WTC11 (cell line): ENCODE results near the gene C3orf18. TPM values are rescaled to one million over a fixed set of nuclear protein-coding genes. Genes with fewer than 3 reads are reported as not detected.

Experiments
- ARID4B ChIP-seq: sonication (generic); formaldehyde crosslinking; IDR thresholded peaks from 2 replicates; pipeline ENCODE4 v1.8.0; 2023; ENCODE audit warnings: missing genetic modification reagents, mild to moderate bottlenecking, borderline replicate concordance
- ATF1 ChIP-seq: sonication (generic); formaldehyde crosslinking; IDR thresholded peaks from 2 replicates; pipeline ENCODE4 v1.8.1; 2023; ENCODE audit warnings: mild to moderate bottlenecking, moderate library complexity, missing genetic modification reagents
- E2F4 ChIP-seq: sonication (generic); formaldehyde crosslinking; IDR thresholded peaks from 2 replicates; pipeline ENCODE4 v1.8.1; 2022; ENCODE audit warnings: low read depth, mild to moderate bottlenecking, moderate library complexity, missing genetic modification reagents, borderline replicate concordance
- E2F5 ChIP-seq: sonication (generic); formaldehyde crosslinking; IDR thresholded peaks from 2 replicates; pipeline ENCODE4 v1.8.1; 2022; ENCODE audit warnings: mild to moderate bottlenecking, moderate library complexity, missing genetic modification reagents
- EMX1 ChIP-seq: fragments of 250-450 bp; sonication (Bioruptor Pico); IDR thresholded peaks from 2 replicates; pipeline ENCODE4 v1.8.0; 2021; ENCODE audit warnings: mild to moderate bottlenecking
- ESRRA ChIP-seq: sonication (generic); formaldehyde crosslinking; IDR thresholded peaks from 2 replicates; pipeline ENCODE4 v1.8.1; 2022; ENCODE audit warnings: mild to moderate bottlenecking, missing genetic modification reagents, borderline replicate concordance
- ETV6 ChIP-seq: sonication (generic); formaldehyde crosslinking; IDR thresholded peaks from 2 replicates; pipeline ENCODE4 v1.8.1; 2022; ENCODE audit warnings: mild to moderate bottlenecking, missing genetic modification reagents
- FOXP4 ChIP-seq: sonication (generic); formaldehyde crosslinking; IDR thresholded peaks from 2 replicates; pipeline ENCODE4 v1.8.0; 2022; ENCODE audit warnings: mild to moderate bottlenecking, missing genetic modification reagents
- HMGXB4 ChIP-seq: sonication (generic); formaldehyde crosslinking; IDR thresholded peaks from 2 replicates; pipeline ENCODE4 v1.8.1; 2023; ENCODE audit warnings: mild to moderate bottlenecking, moderate library complexity, missing genetic modification reagents
- MLX ChIP-seq: sonication (generic); formaldehyde crosslinking; IDR thresholded peaks from 2 replicates; pipeline ENCODE4 v1.8.1; 2023; ENCODE audit warnings: mild to moderate bottlenecking, missing genetic modification reagents, moderate library complexity
- MYBL2 ChIP-seq: sonication (generic); formaldehyde crosslinking; IDR thresholded peaks from 2 replicates; pipeline ENCODE4 v1.8.1; 2023; ENCODE audit warnings: mild to moderate bottlenecking, moderate library complexity, missing genetic modification reagents
- NFATC4 ChIP-seq: fragments of 250-450 bp; sonication (Bioruptor Pico); IDR thresholded peaks from 2 replicates; pipeline ENCODE4 v1.9.0; 2021; ENCODE audit warnings: mild to moderate bottlenecking
- NFE2L1 ChIP-seq: sonication (generic); formaldehyde crosslinking; IDR thresholded peaks from 2 replicates; pipeline ENCODE4 v1.8.1; 2023; ENCODE audit warnings: missing genetic modification reagents
- NFYB ChIP-seq: sonication (generic); formaldehyde crosslinking; conservative IDR thresholded peaks from 2 replicates; pipeline ENCODE4 v1.8.0; 2022; ENCODE audit warnings: low read depth, missing genetic modification reagents
- OVOL2 ChIP-seq: fragments of 250-450 bp; sonication (Bioruptor Pico); IDR thresholded peaks from 2 replicates; pipeline ENCODE4 v1.9.0; 2021; ENCODE audit warnings: mild to moderate bottlenecking, borderline replicate concordance
- SMAD4 ChIP-seq: sonication (generic); formaldehyde crosslinking; IDR thresholded peaks from 2 replicates; pipeline ENCODE4 v1.8.0; 2022; ENCODE audit warnings: mild to moderate bottlenecking, missing genetic modification reagents
- STAT6 ChIP-seq: sonication (generic); formaldehyde crosslinking; conservative IDR thresholded peaks from 2 replicates; pipeline ENCODE4 v1.8.1; 2023; ENCODE audit warnings: mild to moderate bottlenecking, low read depth, missing genetic modification reagents, moderate library complexity
- TEAD4 ChIP-seq: sonication (generic); formaldehyde crosslinking; IDR thresholded peaks from 2 replicates; pipeline ENCODE4 v1.8.0; 2022; ENCODE audit warnings: mild to moderate bottlenecking, missing genetic modification reagents
- TP53 ChIP-seq: sonication (generic); formaldehyde crosslinking; IDR thresholded peaks from 2 replicates; pipeline ENCODE4 v1.8.1; 2023; ENCODE audit warnings: mild to moderate bottlenecking, missing genetic modification reagents
- USF1 ChIP-seq: sonication (generic); formaldehyde crosslinking; IDR thresholded peaks from 2 replicates; pipeline ENCODE4 v1.8.0; 2022; ENCODE audit warnings: mild to moderate bottlenecking, missing genetic modification reagents
- ZNF138 ChIP-seq: sonication (generic); formaldehyde crosslinking; conservative IDR thresholded peaks from 2 replicates; pipeline ENCODE4 v1.8.1; 2022; ENCODE audit warnings: mild to moderate bottlenecking, moderate library complexity, missing genetic modification reagents
- ZNF423 ChIP-seq: fragments of 250-450 bp; sonication (Bioruptor Pico); IDR thresholded peaks from 2 replicates; pipeline ENCODE4 v2.1.2; 2022; ENCODE audit warnings: mild to moderate bottlenecking, moderate library complexity
- ZNF512 ChIP-seq: sonication (generic); formaldehyde crosslinking; IDR thresholded peaks from 2 replicates; pipeline ENCODE4 v1.8.1; 2022; ENCODE audit warnings: missing genetic modification reagents, borderline replicate concordance
- ZNF671 ChIP-seq: fragments of 250-450 bp; sonication (Bioruptor Pico); IDR thresholded peaks from 2 replicates; pipeline ENCODE4 v1.8.0; 2021; ENCODE audit warnings: mild to moderate bottlenecking
- total RNA-seq: library from RNA; stranded (reverse); gene quantifications from 3 replicates; pipeline ENCODE4 v1.2.3, GENCODE V29; 2021

Gene C3orf18
- total RNA-seq, 1 experiment from 2014 or later, result 12.1 TPM

- TF ChIP-seq FOXP4 (CRISPR knock-in tag) (peak; percentile 93), TEAD4 (CRISPR knock-in tag) (peak; percentile 93), MLX (CRISPR knock-in tag) (0 out of 2 replicates have a peak, but pooled peaks have one; percentile 39), ARID4B (peak; percentile 98), SMAD4 (CRISPR knock-in tag) (peak; percentile 87), TP53 (peak; percentile 87), USF1 (CRISPR knock-in tag) (peak; percentile 86), MYBL2 (CRISPR knock-in tag) (peak; percentile 72; the same call in 1 of the 2 replicates), HMGXB4 (CRISPR knock-in tag) (no peak), ZNF671 (no peak), NFE2L1 (CRISPR knock-in tag) (peak; percentile 94), ESRRA (peak; percentile 89; the same call in 1 of the 2 replicates), ZNF423 (CRISPR knock-in tag) (no peak), ZNF512 (CRISPR knock-in tag) (no peak), OVOL2 (CRISPR knock-in tag) (no peak), E2F5 (CRISPR knock-in tag) (no peak), NFYB (CRISPR knock-in tag) (0 out of 2 replicates have a peak, but pooled peaks have one; percentile 31), ATF1 (CRISPR knock-in tag) (no peak), E2F4 (CRISPR knock-in tag) (no peak), NFATC4 (CRISPR knock-in tag) (no peak), STAT6 (CRISPR knock-in tag) (no peak), ETV6 (CRISPR knock-in tag) (peak; percentile 59; the same call in 1 of the 2 replicates), ZNF138 (CRISPR knock-in tag) (no peak), EMX1 (CRISPR knock-in tag) (no peak)
Observed at GRCh38 chr3:50525987-50526386, 41.6 kb downstream of the C3orf18 start (continued).
